Erythroblast (primary cell): ENCODE measurements around the gene DNAH11.

Source experiments
- GATA1 ChIP-seq: IDR thresholded peaks from 2 replicates; pipeline ENCODE4 v1.6.1; 2011; ENCODE audit warnings: low read depth, mild to moderate bottlenecking, control low read depth, low read length, moderate library complexity
- POLR2A ChIP-seq: IDR thresholded peaks from 2 replicates; pipeline ENCODE4 v1.6.1; 2011; ENCODE audit warnings: mild to moderate bottlenecking, low read length

DNA sequence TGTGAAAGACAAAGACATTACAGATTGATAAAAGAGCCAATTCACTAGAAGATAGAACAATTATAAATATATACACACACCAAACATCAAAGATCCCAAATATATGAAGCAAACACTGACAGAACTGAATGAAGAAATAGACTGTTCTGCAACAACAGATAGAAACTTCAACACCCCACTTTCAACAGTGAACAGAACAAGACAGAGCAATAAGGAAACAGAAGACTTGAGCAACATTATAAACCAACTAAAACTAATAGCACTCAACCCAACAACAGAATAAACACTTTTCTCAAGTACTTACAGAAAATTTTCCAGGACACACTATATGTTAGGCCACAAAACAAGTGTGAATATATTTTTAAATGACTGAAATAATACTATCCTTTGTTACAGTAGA lies 392.0 kb downstream of the DNAH11 start:
- TF ChIP-seq POLR2A (no peak), GATA1 (no peak)
